Measurements from ENCODE around the gene C1orf74. TPM values are rescaled to one million over a fixed set of nuclear protein-coding genes. Genes with fewer than 3 reads are reported as not detected.

Gene C1orf74
- total RNA-seq, 1 donor from 2014 or later: 2.9 TPM

Other genes starting within 250 kb of the C1orf74 start
- gene CAMK1G, start 200.8 kb downstream of the C1orf74 start, total RNA-seq: 0.07 and 0.62 TPM in 2 replicates
- gene LAMB3, start 132.1 kb downstream of the C1orf74 start, total RNA-seq: 15.8 and 18.3 TPM in 2 replicates
- gene G0S2, start 109.1 kb downstream of the C1orf74 start, total RNA-seq: 501 and 509 TPM in 2 replicates
- gene HSD11B1, start 79.7 kb downstream of the C1orf74 start, total RNA-seq: 15.9 and 17.9 TPM in 2 replicates
- 378 and 384 TPM in 2 replicates for gene TRAF3IP3, start 28.5 kb downstream of the C1orf74 start, total RNA-seq
- 0.16 and 0.17 TPM in 2 replicates for gene IRF6, start 21.6 kb upstream of the C1orf74 start, total RNA-seq
- 17.7 and 18.3 TPM in 2 replicates for gene UTP25, start 43.4 kb upstream of the C1orf74 start, total RNA-seq
- gene SYT14, start 153.7 kb upstream of the C1orf74 start, total RNA-seq: not detected in 2 replicates